Left cardiac atrium (tissue), 4 donors: Measurements from ENCODE around the gene CDK2AP2. TPM values are rescaled to one million over a fixed set of nuclear protein-coding genes. Genes with fewer than 3 reads are reported as not detected.
"Not testable (repeated sequence)": the region's sequence is repeated elsewhere in the genome, so short reads cannot be mapped to it uniquely, and the experiment has no call there.

ENCODE experiments used
- ATAC-seq, 2 donors: fragments of 200-7000 bp; cut with Tn5 transposase; one replicate each; pipeline ENCODE4 v1.9.1; 2020; ENCODE audit warnings: mild to moderate bottlenecking in 2 of 2, moderate library complexity in 2 of 2
- DNase-seq: peaks from one replicate; pipeline ENCODE4 v3.0.0-alpha.2; 2020
- intact Hi-C, 2 donors: fragments of 100-400 bp; cut with DNase I; formaldehyde crosslinking; loops; one replicate each; pipeline versions ENCODE4 v1.14.1 to v1.15.1; 2022 to 2023
- total RNA-seq, 2 donors: library from RNA; stranded (reverse); fragmentation: NEBNext Ultra II Directional; extraction: Animal tissue kit (Norgen Biotek cat#: 25700); gene quantifications; one replicate each; pipeline ENCODE4 v1.2.1, GENCODE V29; 2021
- donor health status: DM: no; HTN: yes; CAD: no.
- donor health status: DM: no; HTN: yes; CAD: no; lungs with severe emphysema.
- donor health status: DM: yes; HTN: yes; CAD: no.
- donor health status: Dilated cardiomyopathy.

The CDK2AP2 gene
- total RNA-seq, 2 donors from 2014 or later: 44.8 to 60.9 TPM

GRCh38 chr11:67528376-67528775, 20.4 kb upstream of the CDK2AP2 start:
- intact Hi-C loops: no loop called here
- ATAC-seq: no peak
- DNase-seq: no peak

GRCh38 chr11:67525275-67525976, 17.5 kb upstream of the CDK2AP2 start:
- ATAC-seq: no peak
- DNase-seq: no peak
- intact Hi-C loops: no loop called here

GRCh38 chr11:67524480-67524808, 16.5 kb upstream of the CDK2AP2 start:
- DNase-seq (no peak), ATAC-seq (no peak)

GRCh38 chr11:67523556-67524479, 15.9 kb upstream of the CDK2AP2 start:
- DNase-seq: no peak
- intact Hi-C loops: no loop called here
- no peak for ATAC-seq

More at GRCh38 chr11:67524480-67524808, 16.5 kb upstream of the CDK2AP2 start:
- intact Hi-C loops: no loop called here

GRCh38 chr11:67522844-67523555, 15.0 kb upstream of the CDK2AP2 start, which contains the start of gene CABP2:
Gene CABP2, minus strand, starts transcription at chr11:67523446. Its CDS starts 120 bp downstream, at chr11:67523326.
- intact Hi-C loops: no loop called here
- no peak for ATAC-seq

GRCh38 chr11:67522338-67522737, 14.4 kb upstream of the CDK2AP2 start:
- no peak for DNase-seq
- intact Hi-C loops: no loop called here
- no peak for ATAC-seq

More at GRCh38 chr11:67522844-67523555, 15.0 kb upstream of the CDK2AP2 start, which contains the start of gene CABP2:
- DNase-seq: no peak

- intact Hi-C loops: no loop called here
- ATAC-seq: no peak
- no peak for DNase-seq
These were observed 14.0 kb upstream of the CDK2AP2 start for GRCh38 chr11:67521924-67522323.

- DNase-seq (no peak), ATAC-seq (no peak)
- intact Hi-C loops: no loop called here
These were observed 13.2 kb upstream of the CDK2AP2 start for GRCh38 chr11:67520856-67521824.

GRCh38 chr11:67519726-67520125, 11.8 kb upstream of the CDK2AP2 start:
- intact Hi-C loops: no loop called here
- no peak for ATAC-seq

GRCh38 chr11:67517784-67518552, 10.0 kb upstream of the CDK2AP2 start:
- ATAC-seq (no peak), DNase-seq (no peak)
- intact Hi-C loops: no loop called here

More at GRCh38 chr11:67519726-67520125, 11.8 kb upstream of the CDK2AP2 start:
- no peak for DNase-seq

- intact Hi-C loops: no loop called here
- DNase-seq (no peak), ATAC-seq (no peak)
These were observed 8.8 kb upstream of the CDK2AP2 start for GRCh38 chr11:67516806-67517205.

- ATAC-seq: no peak
- intact Hi-C loops: no loop called here
- no peak for DNase-seq
These were observed 6.2 kb upstream of the CDK2AP2 start for GRCh38 chr11:67514116-67514515.

GRCh38 chr11:67511558-67511957, 3.6 kb upstream of the CDK2AP2 start:
- DNase-seq, ATAC-seq, intact Hi-C loops: not testable (repeated sequence)

GRCh38 chr11:67510023-67510345, 2.0 kb upstream of the CDK2AP2 start:
- intact Hi-C loops: no loop called here
- ATAC-seq: no peak
- no peak for DNase-seq

GRCh38 chr11:67508486-67509121, 642 bp upstream of the CDK2AP2 start:
- ATAC-seq: peak; percentile 57 to 66
- intact Hi-C loops: loop anchor here (5.0 to 10.0 kb wide), 3 partner anchors 54 to 114 kb away; partner anchors contain the start of genes PPP1CA (in 1 of the 2), RAD9A (in 1 of the 2) and TBC1D10C (in 1 of the 2)
- DNase-seq: peak; percentile 100

- DNase-seq (peak; percentile 82), ATAC-seq (no peak)
- intact Hi-C loops: loop anchor here (5.0 to 10.0 kb wide), 3 partner anchors 55 to 113 kb away; partner anchors contain the start of genes PPP1CA (in 1 of the 2), RAD9A (in 1 of the 2) and TBC1D10C (in 1 of the 2)
These were observed 609 bp downstream of the CDK2AP2 start for GRCh38 chr11:67507242-67507863.
